CD4-positive, alpha-beta T cell treated with Interferon alpha-2 for 1 hour (primary cell): ENCODE measurements around the gene ME2.
A peak's percentile ranks its signal among the peaks of the same experiment; 100 is the strongest.
"Not testable (repeated sequence)": the region's sequence is repeated elsewhere in the genome, so short reads cannot be mapped to it uniquely, and the experiment has no call there.

ENCODE experiments used
- DNase-seq, 2 donors: peaks; one replicate each; pipeline ENCODE4 v3.0.0-alpha.2; 2020 to 2022

The ME2 gene

DNA sequence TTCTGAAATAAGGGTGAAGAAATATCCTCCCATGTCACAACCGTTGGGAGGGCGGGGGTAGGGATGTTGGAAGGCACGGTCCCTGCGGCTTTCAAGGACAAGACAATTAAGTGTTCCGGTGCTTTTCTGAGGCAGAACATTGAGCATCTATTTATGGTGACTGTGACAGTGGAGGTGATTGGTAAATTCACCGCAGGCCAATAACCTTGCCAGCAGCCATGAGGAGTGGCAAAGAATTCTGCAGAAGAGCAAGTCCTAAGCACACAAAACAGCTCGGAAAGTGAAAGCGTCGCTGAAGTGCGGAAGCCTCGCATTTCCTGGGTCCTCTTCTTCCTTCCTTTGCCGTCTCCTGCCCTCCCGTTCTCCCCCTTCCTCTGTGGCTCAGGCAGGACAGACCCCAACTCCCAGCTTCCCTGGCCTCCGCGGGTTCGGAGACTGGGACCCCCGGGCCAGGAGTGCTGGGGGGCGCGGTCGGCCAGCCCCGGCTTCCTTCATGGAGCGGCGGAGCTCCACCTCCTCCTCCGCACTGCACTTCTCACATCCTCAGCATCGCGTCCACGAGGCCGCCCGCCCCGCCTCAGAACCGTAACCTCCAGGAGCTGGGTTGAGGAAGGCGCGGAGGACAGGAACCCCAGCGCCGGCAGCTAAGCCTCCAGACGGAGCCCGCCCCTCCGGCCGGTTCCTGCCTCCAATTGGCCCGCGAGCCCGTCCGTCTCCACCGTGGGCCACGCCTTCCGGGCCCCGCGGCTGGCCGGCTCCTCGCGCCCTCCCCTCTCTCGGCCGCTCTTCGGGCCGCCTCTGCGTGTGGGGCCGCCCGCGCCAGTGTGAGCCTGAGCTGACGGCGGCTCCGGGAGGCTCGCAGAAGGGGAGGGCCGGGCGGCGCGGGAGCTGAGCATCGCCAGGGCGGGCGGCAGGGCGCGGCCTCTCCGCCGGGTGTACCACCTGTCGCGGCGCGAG lies at the start of gene ME2:
Gene ME2 (plus strand): TSS at position 774 of the 957 bp plus-strand sequence. CDS start 16,703 bp downstream, outside the sequence.
- DNase-seq = peak; percentile 88 to 91

DNA sequence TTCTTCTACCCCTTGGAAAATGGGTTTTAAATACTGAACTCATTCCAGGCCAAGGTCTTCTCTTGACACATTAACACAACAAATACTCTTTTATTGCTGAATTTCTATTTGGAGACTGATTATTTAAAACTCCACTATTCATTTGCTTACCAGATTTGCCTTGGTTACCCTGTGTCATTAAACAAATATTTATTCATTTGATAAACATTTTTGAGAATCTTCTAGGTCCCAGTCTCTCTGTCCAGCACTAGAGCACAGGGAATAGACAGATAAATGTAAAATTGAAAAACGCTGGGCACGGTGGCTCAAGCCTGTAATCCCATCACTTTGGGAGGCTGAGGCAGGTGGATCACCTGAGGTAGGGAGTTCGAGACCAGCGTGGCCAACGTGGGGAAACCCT lies 49.3 kb upstream of the ME2 start:
- DNase-seq = no peak

DNA sequence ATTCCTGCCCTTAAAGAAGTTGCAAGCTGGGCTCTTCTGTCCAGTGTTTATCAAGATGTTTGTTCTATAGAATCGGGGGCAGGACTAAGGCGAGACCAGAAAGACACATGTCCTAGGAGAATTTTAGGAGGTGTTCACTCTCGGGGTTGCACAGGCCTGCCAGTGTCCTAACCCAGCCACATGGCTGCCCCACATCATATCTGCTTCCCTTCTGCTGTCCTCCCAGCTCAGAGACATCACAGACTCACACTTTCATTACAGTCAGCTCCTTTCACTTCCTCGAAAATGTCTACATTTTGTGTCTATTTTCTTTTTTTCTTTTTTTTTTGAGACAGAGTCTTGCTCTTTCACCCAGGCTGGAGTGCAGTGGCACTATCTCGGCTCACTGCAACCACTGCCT lies 48.4 kb upstream of the ME2 start:
- no peak for DNase-seq

DNA sequence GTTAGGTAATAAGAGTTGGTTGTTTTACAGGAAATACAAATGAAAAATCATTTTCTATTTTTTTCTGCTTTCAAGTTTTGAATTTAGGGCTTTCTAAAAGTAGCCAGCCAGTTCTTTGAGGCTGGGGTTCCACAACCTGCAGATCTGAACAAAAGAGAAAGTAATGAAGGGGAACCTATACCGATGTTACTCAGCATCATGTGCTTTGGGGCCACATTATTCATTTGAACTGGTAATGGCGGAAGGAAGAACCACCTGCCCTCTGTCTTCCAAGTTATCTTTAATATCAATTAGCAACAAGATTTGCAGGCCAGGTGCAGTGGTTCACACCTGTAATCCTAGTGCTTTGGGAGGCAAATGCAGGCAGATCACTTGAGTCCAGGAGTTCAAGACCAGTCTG lies 46.2 kb upstream of the ME2 start:
- DNase-seq = no peak

DNA sequence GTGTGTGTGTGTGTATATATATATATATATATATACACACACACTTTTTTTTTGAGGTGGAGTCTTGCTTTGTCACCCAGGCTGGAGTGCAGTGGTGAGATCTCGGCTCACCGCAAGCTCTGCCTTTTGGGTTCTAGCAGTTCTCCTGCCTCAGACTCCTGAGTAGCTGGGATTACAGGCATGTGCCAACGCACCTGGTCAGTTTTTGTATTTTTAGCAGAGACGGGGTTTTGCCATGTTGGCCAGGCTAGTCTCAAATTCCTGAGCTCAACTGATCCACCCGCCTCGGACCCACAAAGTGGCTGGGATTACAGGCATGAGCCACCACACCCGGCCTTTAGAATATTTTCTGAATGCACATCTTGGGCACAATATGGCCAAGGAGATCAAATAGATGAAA lies 45.4 kb upstream of the ME2 start:
- DNase-seq = not testable (repeated sequence)

DNA sequence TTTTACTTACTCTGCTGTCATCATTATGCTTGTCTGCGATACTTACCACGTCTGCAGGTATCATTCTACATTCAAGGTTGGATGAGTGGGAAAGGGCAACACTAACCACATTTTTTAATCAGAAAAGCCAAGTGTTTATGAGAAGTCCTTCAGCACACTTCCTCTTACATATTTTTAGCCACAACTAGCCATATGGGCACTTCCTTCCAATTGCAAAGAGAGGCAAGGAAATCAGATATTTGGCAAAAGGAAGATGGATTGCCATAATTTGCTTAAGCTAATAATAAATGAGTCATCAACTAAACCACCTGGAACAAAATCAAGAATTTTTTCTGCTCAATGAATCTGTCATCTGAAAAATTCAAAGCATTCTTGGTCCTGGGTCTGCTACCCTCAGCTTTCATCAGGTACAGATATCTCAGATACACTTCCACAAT lies 42.4 kb upstream of the ME2 start:
- DNase-seq = peak in 1 of 2 donors; percentile 6

DNA sequence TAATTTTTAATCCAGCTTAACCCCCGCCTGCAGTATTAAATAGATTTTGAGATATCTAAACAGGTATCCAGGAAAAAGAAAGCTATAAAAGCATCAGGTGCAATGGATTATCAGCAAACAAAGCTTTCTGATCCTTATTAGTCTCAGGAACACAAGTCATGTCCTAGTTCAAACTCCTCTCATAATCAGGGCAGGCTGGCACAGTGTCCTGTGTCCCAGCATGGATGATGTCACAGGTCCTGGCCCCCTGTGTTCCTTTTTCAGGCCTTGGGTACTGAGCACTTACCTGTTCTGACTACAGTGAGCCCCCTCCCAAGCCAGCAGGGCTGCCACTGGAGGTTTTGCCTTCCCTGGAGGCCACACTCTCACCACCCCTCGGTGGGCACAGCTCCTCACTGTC lies 39.6 kb upstream of the ME2 start:
- DNase-seq = no peak

DNA sequence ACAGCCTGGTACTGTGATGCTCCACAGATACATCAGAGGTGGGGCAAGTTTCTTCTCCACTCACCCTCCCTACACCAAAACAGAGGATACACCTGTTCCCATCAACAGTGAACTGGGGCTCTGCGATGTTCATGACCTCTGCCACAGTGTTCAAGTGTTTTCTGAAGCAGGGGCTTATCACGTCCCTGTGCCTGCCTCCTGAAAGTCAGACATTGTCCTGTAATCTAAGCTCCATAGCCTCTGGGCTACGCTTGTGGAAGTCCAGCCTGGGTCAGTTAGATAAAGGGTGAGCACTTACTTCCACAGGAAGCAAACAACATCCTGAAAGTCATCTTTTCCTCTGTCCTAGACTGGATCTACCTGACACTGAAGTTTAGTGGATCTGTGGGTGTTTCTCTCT lies 38.9 kb upstream of the ME2 start:
- DNase-seq = no peak

DNA sequence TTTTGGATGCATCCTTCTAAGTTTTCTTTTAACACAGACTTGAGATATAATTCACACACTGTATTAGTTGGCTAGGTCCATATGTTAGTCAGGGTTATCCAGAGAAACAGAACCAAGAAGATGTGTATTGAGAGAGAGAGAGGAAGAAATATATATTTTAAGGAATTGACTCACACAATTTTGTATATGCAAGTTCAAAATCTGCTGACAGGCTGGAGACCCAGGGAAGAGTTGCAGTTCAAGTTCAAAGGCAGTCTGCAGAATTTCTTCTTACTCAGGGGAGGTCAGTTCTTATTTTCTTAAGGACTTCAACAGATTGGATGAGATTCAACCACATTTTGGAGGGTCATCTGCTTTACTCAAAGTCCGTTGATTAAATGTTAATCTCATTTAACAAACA lies 36.1 kb upstream of the ME2 start:
- DNase-seq = no peak

DNA sequence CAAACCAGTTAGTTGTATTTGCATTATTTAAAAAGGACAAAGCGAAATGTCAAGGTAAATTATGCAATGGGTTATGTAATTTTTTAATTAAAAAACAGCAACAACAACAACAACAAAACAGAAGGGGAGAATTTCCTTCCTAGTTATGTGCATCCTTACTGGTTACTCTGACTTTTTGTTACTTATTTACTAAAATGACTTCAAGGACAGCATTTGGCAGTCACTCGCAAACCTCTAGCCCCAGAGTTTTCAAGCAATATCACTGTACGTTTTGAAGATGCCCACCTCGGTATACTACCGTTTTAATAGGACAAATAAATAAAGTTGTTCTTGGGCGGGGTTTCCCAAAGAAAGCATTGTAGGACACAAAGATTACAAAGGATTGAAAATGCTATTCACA lies 34.4 kb upstream of the ME2 start:
- no peak for DNase-seq

DNA sequence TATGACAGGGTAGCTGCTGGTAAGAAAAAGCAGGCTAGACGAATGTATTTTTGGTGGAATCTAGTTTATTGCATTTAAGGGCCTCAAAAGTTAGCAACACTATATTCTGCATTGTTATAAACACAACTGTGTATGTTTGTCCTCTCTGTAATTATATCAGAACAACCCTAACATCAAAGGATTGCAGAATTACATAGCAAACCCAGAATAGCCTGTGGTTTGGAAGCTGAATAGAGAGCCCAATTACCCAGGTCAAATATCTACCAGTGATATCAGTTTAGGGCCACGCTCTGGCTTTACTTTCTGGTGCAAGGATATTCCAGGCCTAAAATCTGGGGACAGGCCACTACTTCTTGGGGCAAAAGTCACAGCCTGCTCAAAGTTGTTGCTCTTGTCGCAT lies 34.0 kb upstream of the ME2 start:
- no peak for DNase-seq

DNA sequence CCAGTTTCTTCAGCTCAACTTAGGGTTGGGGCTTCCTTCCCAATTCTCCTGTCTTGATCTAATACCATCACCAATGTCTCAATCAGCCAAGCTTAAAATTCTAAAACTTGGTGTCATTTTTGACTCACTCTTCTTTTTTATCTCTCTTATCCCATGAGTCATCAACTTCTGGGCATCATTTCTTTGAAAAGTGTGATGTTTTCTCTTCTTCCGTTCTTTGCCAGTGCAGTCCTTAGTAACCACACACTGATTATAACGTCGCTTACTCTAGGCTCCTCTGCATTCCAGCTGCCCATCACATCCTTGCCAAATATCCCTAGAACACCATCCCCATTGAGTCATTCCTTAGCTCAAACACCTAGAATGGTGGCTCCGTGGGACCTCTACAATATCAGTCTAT lies 31.7 kb upstream of the ME2 start:
- no peak for DNase-seq

DNA sequence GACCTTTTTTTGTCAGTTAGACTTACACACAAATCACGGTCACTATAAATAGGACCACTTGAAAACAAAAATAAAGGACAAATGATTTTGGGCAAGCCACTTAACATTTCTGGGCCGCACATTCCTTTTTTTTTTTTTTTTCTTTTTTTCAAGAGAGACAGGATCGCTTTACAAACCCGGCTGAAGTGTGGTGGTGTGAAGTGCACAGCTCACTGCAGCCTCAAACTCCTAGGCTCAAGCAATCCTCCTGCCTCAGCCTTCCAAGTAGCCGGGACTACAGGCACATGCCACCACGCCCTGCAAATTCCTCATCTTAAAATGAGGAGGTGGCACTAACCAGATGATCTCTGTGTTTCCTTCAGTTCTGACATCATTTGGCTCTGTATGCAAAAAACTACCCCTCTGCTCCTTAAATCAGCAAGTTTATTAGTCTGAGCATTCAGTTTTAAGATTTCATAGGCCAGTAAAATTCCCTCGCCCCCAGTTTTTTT lies 30.8 kb upstream of the ME2 start:
- DNase-seq = no peak

DNA sequence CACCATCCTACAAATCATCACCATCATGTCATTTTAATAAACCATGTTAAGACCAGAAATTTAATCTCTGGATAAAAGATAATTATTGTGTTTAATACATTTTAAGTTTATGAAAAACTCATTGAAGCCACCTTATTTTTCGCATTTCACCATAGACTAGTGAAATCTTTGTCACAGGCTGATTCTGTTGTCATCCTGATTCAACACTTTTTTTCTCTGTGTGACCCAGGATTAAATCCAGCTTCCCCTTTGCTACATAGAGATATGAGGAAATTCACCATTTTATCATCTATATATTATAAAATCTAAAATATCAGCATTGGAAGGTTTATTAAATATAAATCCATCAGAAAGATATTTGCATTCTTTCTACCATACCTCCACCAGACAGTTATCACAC lies 29.9 kb upstream of the ME2 start:
- DNase-seq = no peak

DNA sequence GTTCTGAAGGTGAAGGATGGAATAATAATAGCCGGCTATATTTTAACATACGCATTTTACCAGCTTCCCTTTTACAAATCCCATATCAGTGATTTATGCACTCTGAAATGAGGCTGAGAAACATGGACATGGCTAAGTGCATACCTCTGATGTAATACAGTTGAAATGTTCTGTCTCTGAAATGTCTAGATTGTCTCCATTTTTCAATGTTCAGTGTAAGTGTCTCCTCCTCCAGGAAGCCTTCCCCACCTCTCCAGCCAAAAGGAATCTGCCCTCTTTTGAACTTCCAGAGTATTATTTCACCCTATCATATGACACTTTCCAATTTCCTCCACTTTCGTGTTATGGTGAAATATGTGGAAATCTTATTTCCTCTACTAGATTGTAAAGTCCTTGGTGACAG lies 29.5 kb upstream of the ME2 start:
- DNase-seq = no peak

DNA sequence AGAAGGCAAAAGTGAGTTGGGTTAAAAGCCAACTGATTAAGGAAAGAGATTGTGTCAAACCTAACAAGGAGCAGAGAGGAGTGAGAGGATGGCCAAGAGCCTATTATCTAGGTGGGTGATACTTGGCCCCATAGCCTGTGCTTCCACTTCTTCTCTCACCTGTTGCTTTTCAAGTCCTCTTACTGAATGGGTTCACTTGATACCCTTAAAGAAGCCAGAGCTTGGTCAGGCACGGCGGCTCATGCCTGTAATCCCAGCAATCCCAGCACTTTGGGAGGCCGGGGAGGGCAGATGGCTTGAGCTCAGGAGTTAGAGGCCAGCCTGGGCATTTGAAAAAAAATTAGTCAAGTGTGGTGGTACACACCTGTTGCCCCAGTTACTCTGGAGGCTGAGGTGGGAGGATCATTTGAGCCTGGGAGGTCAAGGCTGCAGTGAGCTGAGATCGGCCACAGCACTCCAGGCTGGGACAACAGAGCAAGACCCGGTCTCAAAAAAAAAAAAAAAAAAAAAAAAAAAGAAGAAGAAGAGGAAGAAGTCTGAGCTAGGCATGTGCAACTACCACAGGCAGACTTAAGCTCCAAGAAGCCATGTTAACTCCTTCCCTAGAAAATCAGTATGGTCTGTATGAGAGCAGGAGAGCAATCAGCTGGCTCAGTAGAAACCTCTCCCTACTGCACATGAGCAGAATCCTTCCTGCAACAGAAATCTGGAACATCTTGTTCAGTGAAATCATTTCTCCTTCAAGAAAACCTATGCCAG lies 28.4 kb upstream of the ME2 start:
- DNase-seq = no peak

DNA sequence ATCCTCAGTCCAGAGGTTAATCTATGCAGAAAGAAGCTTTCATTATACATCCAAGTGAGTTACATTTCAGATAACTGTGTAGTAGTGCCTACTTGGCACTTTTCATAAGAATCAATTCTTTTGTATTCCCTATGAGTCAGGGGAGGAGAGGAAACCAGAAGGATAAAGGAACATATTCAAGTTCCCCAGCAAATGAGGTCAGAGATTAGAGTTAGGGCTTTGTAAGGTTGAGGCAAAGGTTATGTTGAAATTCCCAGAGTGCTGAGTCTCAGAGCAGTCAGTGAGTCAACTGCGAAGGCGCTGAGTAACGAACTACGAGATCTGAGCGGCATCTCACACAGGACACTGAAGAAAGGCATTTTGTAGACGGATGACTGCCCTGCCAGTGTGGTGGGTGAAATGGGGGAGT lies 25.1 kb upstream of the ME2 start:
- DNase-seq = peak in 1 of 2 donors; percentile 39

DNA sequence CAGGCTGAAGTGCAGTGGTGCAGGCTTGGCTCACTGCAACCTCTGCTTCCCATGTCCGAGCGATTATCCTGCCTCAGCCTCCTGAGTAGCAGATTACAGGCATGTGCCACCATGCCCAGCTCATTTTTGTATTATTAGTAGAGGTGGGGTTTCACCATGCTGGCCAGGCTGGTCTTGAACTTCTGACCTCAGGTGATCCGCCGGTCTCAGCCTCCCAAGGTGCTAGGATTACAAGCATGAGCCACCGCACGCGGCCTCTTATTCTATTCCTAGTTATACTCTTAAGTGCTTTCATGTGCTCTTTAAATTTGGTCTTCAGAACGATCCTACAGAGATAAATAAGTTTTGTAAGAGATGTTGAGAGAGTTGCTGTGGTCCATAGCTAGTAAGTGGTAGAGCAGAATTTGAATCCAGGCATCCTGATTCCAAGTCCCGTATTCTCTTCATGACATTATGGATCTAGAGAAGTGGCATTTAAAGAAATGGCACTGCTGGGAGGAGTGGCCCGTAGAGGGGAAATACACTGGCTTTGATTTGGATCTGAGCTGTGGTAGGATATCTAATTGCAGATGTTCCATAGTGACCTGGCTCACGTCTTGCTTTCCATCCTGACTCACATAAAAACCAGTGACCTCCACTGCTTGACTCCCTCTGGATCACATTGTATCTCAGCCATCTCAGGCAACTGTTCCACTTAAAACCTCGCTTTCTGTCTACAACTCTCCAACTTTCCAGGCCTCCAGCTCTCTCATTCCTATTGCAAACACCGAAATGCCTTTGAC lies 22.8 kb upstream of the ME2 start:
- no peak for DNase-seq

DNA sequence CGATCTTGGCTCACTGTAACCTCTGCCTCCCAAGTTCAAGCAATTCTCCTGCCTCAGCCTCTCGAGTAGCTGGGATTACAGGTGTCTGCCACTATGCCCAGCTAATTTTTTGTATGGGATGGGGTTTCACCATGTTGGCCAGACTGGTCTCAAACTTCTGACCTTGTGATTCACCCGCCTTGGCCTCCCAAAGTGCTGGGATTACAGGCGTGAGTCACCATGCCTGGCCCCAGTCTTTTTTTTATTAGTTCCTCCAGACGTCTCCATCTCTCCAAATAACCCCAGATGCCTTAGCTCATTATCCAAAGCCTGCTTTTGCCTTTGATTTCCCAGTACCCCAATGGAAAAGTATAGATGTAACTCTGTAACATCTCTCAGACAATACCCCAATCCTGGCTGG lies 21.8 kb upstream of the ME2 start:
- not testable (repeated sequence) for DNase-seq

DNA sequence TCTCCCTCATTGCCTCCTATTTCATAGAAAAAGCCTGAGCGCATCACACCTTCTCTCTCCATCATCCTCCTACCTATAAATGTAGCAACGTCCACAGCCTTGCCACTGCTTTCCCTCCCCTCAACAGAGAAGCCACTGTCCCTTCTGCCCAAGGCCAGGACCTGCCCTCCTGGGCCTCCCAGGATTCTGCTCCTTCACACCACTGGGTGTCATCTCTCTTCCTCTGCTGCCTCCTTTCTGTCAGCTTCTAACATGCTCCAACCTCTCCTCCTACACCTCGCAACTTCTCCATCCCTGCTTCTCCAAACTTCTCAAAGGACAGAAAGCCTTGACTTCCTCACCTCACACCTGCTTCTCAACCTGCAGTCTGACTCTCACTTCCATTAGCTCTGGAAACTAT lies 21.2 kb upstream of the ME2 start:
- DNase-seq = no peak

DNA sequence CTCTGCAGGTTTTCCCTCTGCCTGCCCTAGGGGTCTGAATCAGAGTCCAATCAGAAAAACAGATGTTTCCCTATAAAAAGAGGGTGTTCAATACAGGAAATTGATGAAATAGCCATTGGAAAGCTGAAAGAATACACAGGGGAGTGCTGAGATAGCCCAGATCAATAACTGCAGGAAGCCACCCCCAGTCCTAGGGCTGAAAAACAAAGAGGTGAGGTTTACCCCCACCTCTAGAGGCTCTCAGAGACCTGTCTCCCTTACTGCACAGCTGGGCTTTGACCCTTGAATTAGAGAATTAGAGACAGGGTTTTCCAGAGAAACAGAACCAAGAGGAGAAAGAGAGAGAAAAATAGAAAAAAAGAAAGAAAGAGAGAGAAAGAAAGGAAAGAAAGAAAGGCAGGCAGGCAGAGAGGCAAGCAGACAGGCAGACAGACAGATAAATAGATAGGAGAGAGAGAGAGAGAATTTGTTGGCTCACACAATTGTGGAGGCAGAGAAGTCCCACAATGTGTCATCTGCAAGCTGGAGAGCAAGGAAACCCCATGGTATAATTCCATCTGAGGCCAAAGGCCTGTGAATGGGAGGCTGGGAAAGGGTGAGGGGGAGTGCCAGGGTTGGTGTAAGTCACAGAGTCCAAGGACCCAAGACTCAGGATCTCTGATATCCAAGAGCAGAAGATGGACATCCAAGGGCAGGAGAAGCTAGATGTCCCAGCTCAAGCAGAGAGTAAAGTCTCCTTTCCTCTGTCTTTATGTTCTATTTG lies 18.9 kb upstream of the ME2 start:
- no peak for DNase-seq

DNA sequence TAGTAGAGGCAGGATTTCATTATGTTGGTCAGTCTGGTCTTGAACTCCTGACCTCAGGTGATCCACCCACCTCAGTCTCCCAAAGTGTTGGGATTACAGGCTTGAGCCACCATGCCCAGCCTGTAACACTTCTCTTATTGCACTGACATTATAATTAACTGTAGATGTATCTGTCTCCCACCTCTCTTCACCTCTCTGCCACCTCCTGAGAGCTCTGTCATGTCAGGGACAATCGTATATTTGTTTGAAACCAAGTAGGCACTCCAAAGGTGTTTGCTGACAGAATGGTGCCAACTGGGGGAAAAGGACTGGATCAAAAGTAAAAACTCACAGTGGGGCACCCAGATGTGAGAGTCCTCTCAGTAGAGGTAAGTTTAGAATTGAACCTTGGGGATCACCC lies 17.3 kb upstream of the ME2 start:
- no peak for DNase-seq
